ENCODE measurements around the gene ACBD6.

Gene ACBD6

GRCh38 chr1:180532854-180533253 lies 30.5 kb upstream of the ACBD6 start:
- H3K27ac ChIP-seq, result no peak overlapping the region
- TF ChIP-seq EZH2 (IDR thresholded peaks at IDR 0.05) (no peak), POLR2AphosphoS5 (IDR thresholded peaks at IDR 0.05; ENCODE audit: borderline replicate concordance, low read depth, low read length) (no peak), FOXP2 (optimal IDR thresholded peaks at IDR 0.05; ENCODE audit: control extremely low read depth, extremely low read length, insufficient read depth) (no peak)
- no peak for DNase-seq (ENCODE audit: low read depth, low spot score)
- H3K4me3 ChIP-seq, result no peak overlapping the region
- H3K9me3 ChIP-seq (ENCODE audit: low read depth, low read length), result no peaks in the 10 kb centered on the region
- H3K36me3 ChIP-seq (ENCODE audit: insufficient read depth, low read length), result no peaks in the 10 kb centered on the region
- no peak overlapping the region for H3K9ac ChIP-seq (ENCODE audit: insufficient read length)

DNA sequence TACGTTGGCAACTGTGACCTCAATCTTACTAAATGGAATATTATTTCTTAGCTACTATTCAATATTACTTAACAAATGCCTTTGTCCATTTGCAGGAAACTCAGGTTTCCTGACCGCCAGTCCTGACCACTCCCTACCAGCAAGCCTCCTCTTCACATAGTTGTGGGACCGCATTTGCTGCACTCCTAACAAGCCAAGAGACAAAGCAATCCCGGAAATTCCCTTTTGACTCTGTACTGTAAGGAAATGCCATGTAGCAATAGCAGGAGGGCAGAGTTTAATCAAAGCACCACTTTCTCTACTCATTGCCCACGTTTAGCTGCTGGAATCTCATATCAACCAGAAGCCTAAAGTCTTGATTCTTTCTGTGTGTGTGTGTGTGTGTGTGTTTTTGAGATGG lies 28.1 kb upstream of the ACBD6 start:
- H3K9me3 ChIP-seq (ENCODE audit: low read depth, low read length), result no peaks in the 10 kb centered on the region
- no peak for TF ChIP-seq EZH2 (IDR thresholded peaks at IDR 0.05)
- no peak for TF ChIP-seq FOXP2 (optimal IDR thresholded peaks at IDR 0.05; ENCODE audit: control extremely low read depth, extremely low read length, insufficient read depth)
- TF ChIP-seq POLR2AphosphoS5 (IDR thresholded peaks at IDR 0.05; ENCODE audit: borderline replicate concordance, low read depth, low read length), result no peak
- H3K27ac ChIP-seq, result no peak overlapping the region
- DNase-seq (ENCODE audit: low read depth, low spot score), result no peak
- no peak overlapping the region for H3K4me3 ChIP-seq
- H3K36me3 ChIP-seq (ENCODE audit: insufficient read depth, low read length), result no peaks in the 10 kb centered on the region
- no peak overlapping the region for H3K9ac ChIP-seq (ENCODE audit: insufficient read length)

DNA sequence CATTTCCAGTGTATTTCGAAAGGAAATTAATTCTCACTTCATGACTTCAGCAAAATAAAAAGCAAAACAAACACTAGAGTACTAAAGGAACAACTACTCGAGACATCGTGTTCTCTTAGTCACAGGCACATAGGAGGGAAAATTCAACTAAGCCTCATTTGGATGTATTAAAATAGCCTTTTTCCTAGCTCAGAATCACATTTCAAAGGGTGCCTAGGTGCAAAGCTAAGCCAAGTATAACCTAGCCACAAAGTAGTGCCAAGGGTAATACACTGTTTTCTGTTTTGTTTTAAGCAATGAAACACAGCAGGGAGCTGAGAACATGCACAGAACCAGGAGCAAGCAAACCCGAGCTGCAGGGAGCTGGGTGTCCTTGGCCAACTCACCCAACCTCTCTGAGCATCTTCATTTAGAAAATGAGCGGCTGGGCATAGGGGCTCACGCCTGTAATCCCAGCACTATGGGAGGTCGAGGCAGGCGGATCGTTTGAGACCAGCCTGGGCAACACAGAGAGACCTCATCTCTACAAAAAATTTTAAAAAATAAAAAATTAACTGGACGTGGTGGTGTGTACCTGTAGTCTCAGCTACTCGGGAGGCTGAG lies 26.6 kb upstream of the ACBD6 start:
- no peak overlapping the region for H3K9ac ChIP-seq (ENCODE audit: insufficient read length)
- no peaks in the 10 kb centered on the region for H3K9me3 ChIP-seq (ENCODE audit: low read depth, low read length)

DNA sequence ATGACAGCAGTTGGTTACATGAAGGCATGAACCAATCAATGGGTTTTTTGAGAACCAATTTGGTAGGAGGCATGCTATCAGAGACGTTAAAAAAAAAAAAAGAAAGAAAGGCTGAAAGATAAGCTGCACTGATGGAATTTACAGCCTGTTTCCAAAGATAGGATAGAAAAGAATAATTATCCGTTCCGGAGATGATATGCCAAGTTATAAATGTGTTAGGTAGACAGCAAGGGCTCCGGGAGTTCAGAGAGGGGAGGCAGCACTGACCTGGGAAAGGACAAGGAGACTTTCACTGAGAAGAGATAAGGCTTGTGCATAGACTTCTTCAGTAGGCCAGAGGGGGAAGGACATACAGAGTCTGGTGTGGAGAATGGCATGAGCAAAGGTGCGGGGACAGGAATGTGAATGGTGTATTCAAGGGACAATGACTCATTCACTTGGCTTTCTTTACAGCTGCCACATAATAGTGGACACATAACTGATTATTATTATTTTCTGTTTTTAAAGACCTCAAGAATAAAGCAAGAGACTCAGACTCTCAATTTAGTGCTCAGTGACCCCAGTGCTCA lies 24.8 kb upstream of the ACBD6 start:
- Histone ChIP-seq H3K9ac (ENCODE audit: insufficient read length) (no peak overlapping the region), H3K27ac (no peak overlapping the region), H3K36me3 (ENCODE audit: insufficient read depth, low read length) (no peaks in the 10 kb centered on the region), H3K9me3 (ENCODE audit: low read depth, low read length) (no peaks in the 10 kb centered on the region), H3K4me3 (no peak overlapping the region)
- no peak for DNase-seq (ENCODE audit: low read depth, low spot score)
- TF ChIP-seq FOXP2 (optimal IDR thresholded peaks at IDR 0.05; ENCODE audit: control extremely low read depth, extremely low read length, insufficient read depth) (no peak), EZH2 (IDR thresholded peaks at IDR 0.05) (no peak), POLR2AphosphoS5 (IDR thresholded peaks at IDR 0.05; ENCODE audit: borderline replicate concordance, low read depth, low read length) (no peak)

More for the DNA sequence above, 26.6 kb upstream of the ACBD6 start:
- H3K27ac ChIP-seq, result no peak overlapping the region
- no peaks in the 10 kb centered on the region for H3K36me3 ChIP-seq (ENCODE audit: insufficient read depth, low read length)
- no peak overlapping the region for H3K4me3 ChIP-seq
- DNase-seq (ENCODE audit: low read depth, low spot score), result no peak
- TF ChIP-seq POLR2AphosphoS5 (IDR thresholded peaks at IDR 0.05; ENCODE audit: borderline replicate concordance, low read depth, low read length), result no peak
- TF ChIP-seq FOXP2 (optimal IDR thresholded peaks at IDR 0.05; ENCODE audit: control extremely low read depth, extremely low read length, insufficient read depth), result no peak
- no peak for TF ChIP-seq EZH2 (IDR thresholded peaks at IDR 0.05)

GRCh38 chr1:180525715-180526039 lies 23.3 kb upstream of the ACBD6 start:
- DNase-seq (ENCODE audit: low read depth, low spot score), result no peak
- no peaks in the 10 kb centered on the region for H3K36me3 ChIP-seq (ENCODE audit: insufficient read depth, low read length)
- H3K4me3 ChIP-seq, result no peak overlapping the region
- no peak overlapping the region for H3K27ac ChIP-seq
- H3K9ac ChIP-seq (ENCODE audit: insufficient read length), result no peak overlapping the region
- TF ChIP-seq FOXP2 (optimal IDR thresholded peaks at IDR 0.05; ENCODE audit: control extremely low read depth, extremely low read length, insufficient read depth) (no peak), POLR2AphosphoS5 (IDR thresholded peaks at IDR 0.05; ENCODE audit: borderline replicate concordance, low read depth, low read length) (no peak), EZH2 (IDR thresholded peaks at IDR 0.05) (no peak)
- H3K9me3 ChIP-seq (ENCODE audit: low read depth, low read length), result no peaks in the 10 kb centered on the region

DNA sequence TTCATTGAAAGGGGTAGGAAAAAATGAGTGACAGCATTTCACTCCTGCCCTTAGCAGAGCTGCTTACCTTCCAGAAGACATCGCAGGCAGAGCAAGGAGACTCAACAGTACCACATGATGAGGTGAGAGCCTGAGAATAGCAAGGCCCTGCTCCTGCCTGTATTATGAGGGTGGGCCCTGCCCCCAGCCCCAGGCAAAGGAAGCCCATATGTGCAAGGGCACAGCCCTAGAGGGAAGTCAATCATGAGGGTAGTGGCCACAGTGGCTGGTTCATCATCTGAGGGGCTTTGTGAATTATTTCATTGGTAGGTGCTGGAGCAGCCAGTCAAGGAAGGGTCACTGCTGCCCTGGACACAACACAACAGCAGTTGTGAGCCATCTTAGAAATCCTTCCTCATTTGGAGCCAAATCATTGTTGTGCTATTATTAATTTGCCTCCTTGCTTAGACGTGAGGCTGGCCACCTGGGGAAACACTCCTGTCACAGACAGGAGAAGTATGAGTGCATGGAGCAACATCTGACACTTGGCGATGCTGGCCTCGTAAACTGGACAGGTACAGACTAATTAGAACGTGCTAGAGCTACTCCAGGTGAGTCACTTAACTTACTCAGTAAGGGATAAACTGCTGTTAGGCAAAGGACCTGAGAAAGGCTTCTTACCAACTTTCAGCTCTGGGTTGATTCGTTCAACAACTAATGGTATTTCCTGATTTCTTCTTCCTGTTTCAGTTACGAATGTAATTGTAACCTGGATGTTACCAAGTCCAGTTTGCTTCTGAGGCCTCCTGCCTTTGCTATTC lies 22.7 kb upstream of the ACBD6 start:
- Histone ChIP-seq H3K36me3 (ENCODE audit: insufficient read depth, low read length) (no peaks in the 10 kb centered on the region), H3K4me3 (no peak overlapping the region), H3K27ac (no peak overlapping the region), H3K9me3 (ENCODE audit: low read depth, low read length) (no peaks in the 10 kb centered on the region), H3K9ac (ENCODE audit: insufficient read length) (no peak overlapping the region)
- TF ChIP-seq FOXP2 (optimal IDR thresholded peaks at IDR 0.05; ENCODE audit: control extremely low read depth, extremely low read length, insufficient read depth), result no peak
- TF ChIP-seq EZH2 (IDR thresholded peaks at IDR 0.05), result no peak
- TF ChIP-seq POLR2AphosphoS5 (IDR thresholded peaks at IDR 0.05; ENCODE audit: borderline replicate concordance, low read depth, low read length), result no peak
- no peak for DNase-seq (ENCODE audit: low read depth, low spot score)

GRCh38 chr1:180524160-180524914 lies 22.0 kb upstream of the ACBD6 start:
- Histone ChIP-seq H3K27ac (no peak overlapping the region), H3K9ac (ENCODE audit: insufficient read length) (no peak overlapping the region), H3K9me3 (ENCODE audit: low read depth, low read length) (no peaks in the 10 kb centered on the region), H3K36me3 (ENCODE audit: insufficient read depth, low read length) (no peaks in the 10 kb centered on the region), H3K4me3 (no peak overlapping the region)
- DNase-seq (ENCODE audit: low read depth, low spot score), result no peak
- TF ChIP-seq FOXP2 (optimal IDR thresholded peaks at IDR 0.05; ENCODE audit: control extremely low read depth, extremely low read length, insufficient read depth), result no peak
- no peak for TF ChIP-seq POLR2AphosphoS5 (IDR thresholded peaks at IDR 0.05; ENCODE audit: borderline replicate concordance, low read depth, low read length)
- TF ChIP-seq EZH2 (IDR thresholded peaks at IDR 0.05), result no peak

- no peak overlapping the region for H3K4me3 ChIP-seq
- TF ChIP-seq EZH2 (IDR thresholded peaks at IDR 0.05), result no peak
- TF ChIP-seq FOXP2 (optimal IDR thresholded peaks at IDR 0.05; ENCODE audit: control extremely low read depth, extremely low read length, insufficient read depth), result no peak
- TF ChIP-seq POLR2AphosphoS5 (IDR thresholded peaks at IDR 0.05; ENCODE audit: borderline replicate concordance, low read depth, low read length), result no peak
Measured at GRCh38 chr1:180522213-180522515, 19.8 kb upstream of the ACBD6 start.

More at GRCh38 chr1:180522213-180522515, 19.8 kb upstream of the ACBD6 start:
- Histone ChIP-seq H3K36me3 (ENCODE audit: insufficient read depth, low read length) (no peaks in the 10 kb centered on the region), H3K9me3 (ENCODE audit: low read depth, low read length) (no peaks in the 10 kb centered on the region), H3K27ac (no peak overlapping the region), H3K9ac (ENCODE audit: insufficient read length) (no peak overlapping the region)
- no peak for DNase-seq (ENCODE audit: low read depth, low spot score)
